ENCODE measurements around the gene LCE3E.
"Not testable (repeated sequence)": the region's sequence is repeated elsewhere in the genome, so short reads cannot be mapped to it uniquely, and the experiment has no call there.

DNA sequence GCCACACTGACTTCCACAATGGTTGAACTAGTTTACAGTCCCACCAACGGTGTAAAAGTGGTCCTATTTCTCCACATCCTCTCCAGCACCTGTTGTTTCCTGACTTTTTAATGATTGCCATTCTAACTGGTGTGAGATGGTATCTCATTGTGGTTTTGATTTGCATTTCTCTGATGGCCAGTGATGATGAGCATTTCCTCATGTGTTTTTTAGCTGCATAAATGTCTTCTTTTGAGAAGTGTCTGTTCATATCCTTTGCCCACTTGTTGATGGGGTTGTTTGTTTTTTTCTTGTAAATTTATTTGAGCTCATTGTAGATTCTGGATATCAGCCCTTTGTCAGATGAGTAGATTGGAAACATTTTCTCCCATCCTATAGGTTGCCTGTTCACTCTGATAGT, 18.2 kb downstream of the LCE3E start:
- TF ChIP-seq, protein P1, sequence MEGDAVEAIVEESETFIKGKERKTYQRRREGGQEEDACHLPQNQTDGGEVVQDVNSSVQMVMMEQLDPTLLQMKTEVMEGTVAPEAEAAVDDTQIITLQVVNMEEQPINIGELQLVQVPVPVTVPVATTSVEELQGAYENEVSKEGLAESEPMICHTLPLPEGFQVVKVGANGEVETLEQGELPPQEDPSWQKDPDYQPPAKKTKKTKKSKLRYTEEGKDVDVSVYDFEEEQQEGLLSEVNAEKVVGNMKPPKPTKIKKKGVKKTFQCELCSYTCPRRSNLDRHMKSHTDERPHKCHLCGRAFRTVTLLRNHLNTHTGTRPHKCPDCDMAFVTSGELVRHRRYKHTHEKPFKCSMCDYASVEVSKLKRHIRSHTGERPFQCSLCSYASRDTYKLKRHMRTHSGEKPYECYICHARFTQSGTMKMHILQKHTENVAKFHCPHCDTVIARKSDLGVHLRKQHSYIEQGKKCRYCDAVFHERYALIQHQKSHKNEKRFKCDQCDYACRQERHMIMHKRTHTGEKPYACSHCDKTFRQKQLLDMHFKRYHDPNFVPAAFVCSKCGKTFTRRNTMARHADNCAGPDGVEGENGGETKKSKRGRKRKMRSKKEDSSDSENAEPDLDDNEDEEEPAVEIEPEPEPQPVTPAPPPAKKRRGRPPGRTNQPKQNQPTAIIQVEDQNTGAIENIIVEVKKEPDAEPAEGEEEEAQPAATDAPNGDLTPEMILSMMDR (IDR thresholded peaks at IDR 0.05; ENCODE audit: borderline replicate concordance, extremely low read depth, low read length, poor library complexity, severe bottlenecking), result not testable (repeated sequence)
- TF ChIP-seq EZH2 (IDR thresholded peaks at IDR 0.05; ENCODE audit: borderline replicate concordance, low read depth, low read length, severe bottlenecking), result not testable (repeated sequence)

All from DND-41 (cell line).